HepG2 (cell line): ENCODE results near the gene ANTKMT. TPM values are rescaled to one million over a fixed set of nuclear protein-coding genes. Genes with fewer than 3 reads are reported as not detected.

Experiments
- AGO1 ChIP-seq: fragments of 200-400 bp; formaldehyde crosslinking; IDR thresholded peaks from 2 replicates; pipeline ENCODE4 v1.6.1; 2017; ENCODE audit warnings: mild to moderate bottlenecking, low read depth, low read length, moderate library complexity; ENCODE audit not compliant: poor library complexity, severe bottlenecking
- AGO2 ChIP-seq: fragments of 200-400 bp; formaldehyde crosslinking; optimal IDR thresholded peaks from 2 replicates; pipeline ENCODE3; 2017; ENCODE audit warnings: mild to moderate bottlenecking, low read depth, low read length, moderate library complexity
- GZF1 ChIP-seq: sonication (generic); formaldehyde crosslinking; IDR thresholded peaks from 2 replicates; pipeline ENCODE4 v1.5.1; 2020; ENCODE audit warnings: mild to moderate bottlenecking, missing genetic modification reagents
- MXD4 ChIP-seq: IDR thresholded peaks from 2 replicates; pipeline ENCODE4 v1.6.1; 2016; ENCODE audit warnings: mild to moderate bottlenecking, missing biosample characterization, missing genetic modification reagents
- NFE2L1 ChIP-seq: sonication (generic); formaldehyde crosslinking; IDR thresholded peaks from 2 replicates; pipeline ENCODE4 v1.4.0; 2020; ENCODE audit warnings: missing genetic modification reagents, mild to moderate bottlenecking, borderline replicate concordance
- NFKBIZ ChIP-seq: IDR thresholded peaks from 2 replicates; pipeline ENCODE4 v1.6.1; 2018; ENCODE audit warnings: missing genetic modification reagents, missing compliant biosample characterization
- ZKSCAN1 ChIP-seq: fragments of 150-350 bp; IDR thresholded peaks from 2 replicates; pipeline ENCODE4 v1.6.1; 2014; ENCODE audit warnings: low read length
- polyA plus RNA-seq, 8 experiments: library from polyadenylated mRNA; depleted of rRNA in 3 of 8; stranded (reverse) in 7 of 8; unstranded in 1 of 8; fragments of >200 nt; fragmentation: Illumina TruSeq in 4 of 8; extraction: Trizol in 4 of 8; gene quantifications; 2 replicates each; pipeline versions ENCODE4 v1.2.1 to v1.2.3, GENCODE V29; 2011 to 2016; ENCODE audit warnings: low read depth in 4 of 8, missing spikeins in 1 of 8, mixed read lengths in 1 of 8; ENCODE audit not compliant: insufficient read depth in 1 of 8
- total RNA-seq, 5 experiments: library from RNA; depleted of rRNA; stranded (reverse); fragments of >200 nt; fragmentation: Illumina TruSeq; extraction: Trizol; gene quantifications; 2 replicates each; pipeline ENCODE4 v1.2.3, GENCODE V29; 2016; ENCODE audit warnings: low read depth in 1 of 5
- TF ChIP-seq, protein P1 (sequence below): sonication (generic); formaldehyde crosslinking; IDR thresholded peaks from 2 replicates; pipeline ENCODE4 v1.5.0; 2020; ENCODE audit warnings: mild to moderate bottlenecking, missing genetic modification reagents, borderline replicate concordance
- TF ChIP-seq, protein P2 (sequence below): sonication (generic); formaldehyde crosslinking; IDR thresholded peaks from 2 replicates; pipeline ENCODE4 v1.4.0; 2020; ENCODE audit warnings: mild to moderate bottlenecking, missing genetic modification reagents
- TF ChIP-seq, protein P3 (sequence below): sonication (generic); formaldehyde crosslinking; IDR thresholded peaks from 2 replicates; pipeline ENCODE4 v1.4.0; 2020; ENCODE audit warnings: missing genetic modification reagents
- TF ChIP-seq, protein P4 (sequence below), 2 experiments: sonication (generic) in 1 of 2; formaldehyde crosslinking in 1 of 2; IDR thresholded peaks; 2 replicates each; pipeline versions ENCODE4 v1.4.0 to v1.6.1; 2018 to 2020; ENCODE audit warnings: missing genetic modification reagents in 2 of 2, borderline replicate concordance in 1 of 2, low read depth in 1 of 2, mild to moderate bottlenecking in 1 of 2, missing biosample characterization in 1 of 2
- TF ChIP-seq, protein P5 (sequence below): sonication (generic); formaldehyde crosslinking; IDR thresholded peaks from 2 replicates; pipeline ENCODE4 v1.5.0; 2020; ENCODE audit warnings: missing genetic modification reagents

The ANTKMT gene
- total and polyA plus RNA-seq, 2 of the 13 experiments (the other 11 are each of a cell fraction or from before 2014, with no cell fraction given), result 7.5 to 47.8 TPM

DNA sequence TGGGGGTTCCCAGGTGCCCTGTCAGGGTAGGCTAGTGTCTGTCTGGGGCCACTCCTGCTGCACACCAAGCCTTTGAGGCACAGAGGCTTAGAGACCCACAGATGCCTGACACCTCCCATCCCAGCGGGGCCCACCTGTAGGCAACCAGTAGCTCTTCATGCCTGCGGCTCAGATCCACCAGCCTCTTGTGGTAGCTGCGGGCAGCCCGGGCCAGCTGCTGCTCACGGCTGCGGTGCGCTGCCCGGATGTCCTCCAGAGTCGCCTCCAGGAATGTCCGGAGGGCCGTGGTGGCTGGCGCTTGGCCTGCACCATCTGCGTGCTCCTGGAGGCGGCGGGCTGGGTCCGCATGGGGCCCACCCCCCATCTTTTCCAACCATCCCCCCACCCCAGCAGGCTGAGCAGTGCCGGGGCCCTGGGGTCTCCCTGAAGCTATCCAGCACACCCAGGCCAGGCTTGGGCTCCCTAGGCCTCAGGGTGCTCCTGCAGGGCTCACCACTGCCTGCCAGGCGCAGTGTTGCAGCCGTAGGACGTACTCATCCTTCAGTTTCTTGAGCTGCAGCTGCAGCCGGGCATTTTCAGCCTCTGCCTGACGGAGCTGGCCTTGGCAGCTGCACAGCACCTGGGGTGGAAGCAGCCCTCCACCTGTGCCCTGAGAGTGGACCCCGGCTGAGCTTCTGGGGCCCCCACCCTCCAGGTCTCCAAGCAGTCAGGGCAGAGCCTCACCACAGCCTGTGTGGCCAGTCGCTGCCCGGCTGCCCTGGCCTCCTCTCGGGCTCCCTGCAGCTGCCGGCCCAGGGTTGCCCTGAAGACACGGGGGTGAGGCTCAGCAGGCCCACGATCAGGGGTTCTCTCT is 3.5 kb downstream of the ANTKMT start (continued):
- TF ChIP-seq, protein P1, sequence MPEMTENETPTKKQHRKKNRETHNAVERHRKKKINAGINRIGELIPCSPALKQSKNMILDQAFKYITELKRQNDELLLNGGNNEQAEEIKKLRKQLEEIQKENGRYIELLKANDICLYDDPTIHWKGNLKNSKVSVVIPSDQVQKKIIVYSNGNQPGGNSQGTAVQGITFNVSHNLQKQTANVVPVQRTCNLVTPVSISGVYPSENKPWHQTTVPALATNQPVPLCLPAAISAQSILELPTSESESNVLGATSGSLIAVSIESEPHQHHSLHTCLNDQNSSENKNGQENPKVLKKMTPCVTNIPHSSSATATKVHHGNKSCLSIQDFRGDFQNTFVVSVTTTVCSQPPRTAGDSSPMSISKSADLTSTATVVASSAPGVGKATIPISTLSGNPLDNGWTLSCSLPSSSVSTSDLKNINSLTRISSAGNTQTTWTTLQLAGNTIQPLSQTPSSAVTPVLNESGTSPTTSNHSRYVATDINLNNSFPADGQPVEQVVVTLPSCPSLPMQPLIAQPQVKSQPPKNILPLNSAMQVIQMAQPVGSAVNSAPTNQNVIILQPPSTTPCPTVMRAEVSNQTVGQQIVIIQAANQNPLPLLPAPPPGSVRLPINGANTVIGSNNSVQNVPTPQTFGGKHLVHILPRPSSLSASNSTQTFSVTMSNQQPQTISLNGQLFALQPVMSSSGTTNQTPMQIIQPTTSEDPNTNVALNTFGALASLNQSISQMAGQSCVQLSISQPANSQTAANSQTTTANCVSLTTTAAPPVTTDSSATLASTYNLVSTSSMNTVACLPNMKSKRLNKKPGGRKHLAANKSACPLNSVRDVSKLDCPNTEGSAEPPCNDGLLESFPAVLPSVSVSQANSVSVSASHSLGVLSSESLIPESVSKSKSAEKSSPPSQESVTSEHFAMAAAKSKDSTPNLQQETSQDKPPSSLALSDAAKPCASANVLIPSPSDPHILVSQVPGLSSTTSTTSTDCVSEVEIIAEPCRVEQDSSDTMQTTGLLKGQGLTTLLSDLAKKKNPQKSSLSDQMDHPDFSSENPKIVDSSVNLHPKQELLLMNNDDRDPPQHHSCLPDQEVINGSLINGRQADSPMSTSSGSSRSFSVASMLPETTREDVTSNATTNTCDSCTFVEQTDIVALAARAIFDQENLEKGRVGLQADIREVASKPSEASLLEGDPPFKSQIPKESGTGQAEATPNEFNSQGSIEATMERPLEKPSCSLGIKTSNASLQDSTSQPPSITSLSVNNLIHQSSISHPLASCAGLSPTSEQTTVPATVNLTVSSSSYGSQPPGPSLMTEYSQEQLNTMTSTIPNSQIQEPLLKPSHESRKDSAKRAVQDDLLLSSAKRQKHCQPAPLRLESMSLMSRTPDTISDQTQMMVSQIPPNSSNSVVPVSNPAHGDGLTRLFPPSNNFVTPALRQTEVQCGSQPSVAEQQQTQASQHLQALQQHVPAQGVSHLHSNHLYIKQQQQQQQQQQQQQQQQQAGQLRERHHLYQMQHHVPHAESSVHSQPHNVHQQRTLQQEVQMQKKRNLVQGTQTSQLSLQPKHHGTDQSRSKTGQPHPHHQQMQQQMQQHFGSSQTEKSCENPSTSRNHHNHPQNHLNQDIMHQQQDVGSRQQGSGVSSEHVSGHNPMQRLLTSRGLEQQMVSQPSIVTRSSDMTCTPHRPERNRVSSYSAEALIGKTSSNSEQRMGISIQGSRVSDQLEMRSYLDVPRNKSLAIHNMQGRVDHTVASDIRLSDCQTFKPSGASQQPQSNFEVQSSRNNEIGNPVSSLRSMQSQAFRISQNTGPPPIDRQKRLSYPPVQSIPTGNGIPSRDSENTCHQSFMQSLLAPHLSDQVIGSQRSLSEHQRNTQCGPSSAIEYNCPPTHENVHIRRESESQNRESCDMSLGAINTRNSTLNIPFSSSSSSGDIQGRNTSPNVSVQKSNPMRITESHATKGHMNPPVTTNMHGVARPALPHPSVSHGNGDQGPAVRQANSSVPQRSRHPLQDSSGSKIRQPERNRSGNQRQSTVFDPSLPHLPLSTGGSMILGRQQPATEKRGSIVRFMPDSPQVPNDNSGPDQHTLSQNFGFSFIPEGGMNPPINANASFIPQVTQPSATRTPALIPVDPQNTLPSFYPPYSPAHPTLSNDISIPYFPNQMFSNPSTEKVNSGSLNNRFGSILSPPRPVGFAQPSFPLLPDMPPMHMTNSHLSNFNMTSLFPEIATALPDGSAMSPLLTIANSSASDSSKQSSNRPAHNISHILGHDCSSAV (CRISPR knock-in tag), result no peak
- TF ChIP-seq, protein P2, sequence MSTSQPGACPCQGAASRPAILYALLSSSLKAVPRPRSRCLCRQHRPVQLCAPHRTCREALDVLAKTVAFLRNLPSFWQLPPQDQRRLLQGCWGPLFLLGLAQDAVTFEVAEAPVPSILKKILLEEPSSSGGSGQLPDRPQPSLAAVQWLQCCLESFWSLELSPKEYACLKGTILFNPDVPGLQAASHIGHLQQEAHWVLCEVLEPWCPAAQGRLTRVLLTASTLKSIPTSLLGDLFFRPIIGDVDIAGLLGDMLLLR (CRISPR knock-in tag), result no peak
- TF ChIP-seq GZF1 (CRISPR knock-in tag) (no peak), AGO2 (peak; percentile 81), AGO1 (peak; percentile 23), NFKBIZ (CRISPR knock-in tag) (no peak), NFE2L1 (CRISPR knock-in tag) (no peak), ZKSCAN1 (no peak), MXD4 (no peak)
- TF ChIP-seq, protein P3, sequence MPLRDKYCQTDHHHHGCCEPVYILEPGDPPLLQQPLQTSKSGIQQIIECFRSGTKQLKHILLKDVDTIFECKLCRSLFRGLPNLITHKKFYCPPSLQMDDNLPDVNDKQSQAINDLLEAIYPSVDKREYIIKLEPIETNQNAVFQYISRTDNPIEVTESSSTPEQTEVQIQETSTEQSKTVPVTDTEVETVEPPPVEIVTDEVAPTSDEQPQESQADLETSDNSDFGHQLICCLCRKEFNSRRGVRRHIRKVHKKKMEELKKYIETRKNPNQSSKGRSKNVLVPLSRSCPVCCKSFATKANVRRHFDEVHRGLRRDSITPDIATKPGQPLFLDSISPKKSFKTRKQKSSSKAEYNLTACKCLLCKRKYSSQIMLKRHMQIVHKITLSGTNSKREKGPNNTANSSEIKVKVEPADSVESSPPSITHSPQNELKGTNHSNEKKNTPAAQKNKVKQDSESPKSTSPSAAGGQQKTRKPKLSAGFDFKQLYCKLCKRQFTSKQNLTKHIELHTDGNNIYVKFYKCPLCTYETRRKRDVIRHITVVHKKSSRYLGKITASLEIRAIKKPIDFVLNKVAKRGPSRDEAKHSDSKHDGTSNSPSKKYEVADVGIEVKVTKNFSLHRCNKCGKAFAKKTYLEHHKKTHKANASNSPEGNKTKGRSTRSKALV (CRISPR knock-in tag), result no peak
- TF ChIP-seq, protein P4, sequence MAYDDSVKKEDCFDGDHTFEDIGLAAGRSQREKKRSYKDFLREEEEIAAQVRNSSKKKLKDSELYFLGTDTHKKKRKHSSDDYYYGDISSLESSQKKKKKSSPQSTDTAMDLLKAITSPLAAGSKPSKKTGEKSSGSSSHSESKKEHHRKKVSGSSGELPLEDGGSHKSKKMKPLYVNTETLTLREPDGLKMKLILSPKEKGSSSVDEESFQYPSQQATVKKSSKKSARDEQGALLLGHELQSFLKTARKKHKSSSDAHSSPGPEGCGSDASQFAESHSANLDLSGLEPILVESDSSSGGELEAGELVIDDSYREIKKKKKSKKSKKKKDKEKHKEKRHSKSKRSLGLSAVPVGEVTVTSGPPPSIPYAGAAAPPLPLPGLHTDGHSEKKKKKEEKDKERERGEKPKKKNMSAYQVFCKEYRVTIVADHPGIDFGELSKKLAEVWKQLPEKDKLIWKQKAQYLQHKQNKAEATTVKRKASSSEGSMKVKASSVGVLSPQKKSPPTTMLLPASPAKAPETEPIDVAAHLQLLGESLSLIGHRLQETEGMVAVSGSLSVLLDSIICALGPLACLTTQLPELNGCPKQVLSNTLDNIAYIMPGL (CRISPR knock-in tag; IDR thresholded peaks at IDR 0.05; ENCODE audit: borderline replicate concordance in 1 of 2, low read depth in 1 of 2), result no peak
- TF ChIP-seq, protein P5, sequence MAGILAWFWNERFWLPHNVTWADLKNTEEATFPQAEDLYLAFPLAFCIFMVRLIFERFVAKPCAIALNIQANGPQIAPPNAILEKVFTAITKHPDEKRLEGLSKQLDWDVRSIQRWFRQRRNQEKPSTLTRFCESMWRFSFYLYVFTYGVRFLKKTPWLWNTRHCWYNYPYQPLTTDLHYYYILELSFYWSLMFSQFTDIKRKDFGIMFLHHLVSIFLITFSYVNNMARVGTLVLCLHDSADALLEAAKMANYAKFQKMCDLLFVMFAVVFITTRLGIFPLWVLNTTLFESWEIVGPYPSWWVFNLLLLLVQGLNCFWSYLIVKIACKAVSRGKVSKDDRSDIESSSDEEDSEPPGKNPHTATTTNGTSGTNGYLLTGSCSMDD (CRISPR knock-in tag), result no peak
